HepG2 (cell line): ENCODE measurements around the gene TRIAP1. TPM values are rescaled to one million over a fixed set of nuclear protein-coding genes. Genes with fewer than 3 reads are reported as not detected.

Experiments used
- BORCS8-MEF2B ChIP-seq: sonication (generic); formaldehyde crosslinking; IDR thresholded peaks from 2 replicates; pipeline ENCODE4 v1.8.0; 2022; ENCODE audit warnings: mild to moderate bottlenecking, missing genetic modification reagents
- CHD2 ChIP-seq: IDR thresholded peaks from 2 replicates; pipeline ENCODE4 v1.6.1; 2011; ENCODE audit warnings: low read depth, low read length, improper control_type of control experiment
- CSRNP1 ChIP-seq: sonication (generic); formaldehyde crosslinking; IDR thresholded peaks from 2 replicates; pipeline ENCODE4 v1.8.1; 2023; ENCODE audit warnings: mild to moderate bottlenecking, missing genetic modification reagents
- E2F5 ChIP-seq: sonication (generic); formaldehyde crosslinking; conservative IDR thresholded peaks from 2 replicates; pipeline ENCODE4 v1.4.0; 2020; ENCODE audit warnings: missing genetic modification reagents
- GLI4 ChIP-seq: sonication (generic); formaldehyde crosslinking; IDR thresholded peaks from 2 replicates; pipeline ENCODE4 v1.5.1; 2020; ENCODE audit warnings: missing genetic modification reagents, mild to moderate bottlenecking, moderate library complexity, borderline replicate concordance
- HNRNPL ChIP-seq: fragments of 200-400 bp; formaldehyde crosslinking; IDR thresholded peaks from 2 replicates; pipeline ENCODE4 v1.6.1; 2017; ENCODE audit warnings: mild to moderate bottlenecking, low read depth, low read length
- SAP130 ChIP-seq: IDR thresholded peaks from 2 replicates; pipeline ENCODE4 v1.6.1; 2016; ENCODE audit warnings: low read depth
- SKIL ChIP-seq: sonication (generic); formaldehyde crosslinking; IDR thresholded peaks from 2 replicates; pipeline ENCODE4 v1.8.0; 2022; ENCODE audit warnings: missing genetic modification reagents, mild to moderate bottlenecking, moderate library complexity, borderline replicate concordance
- TAF1 ChIP-seq: sonication (generic); formaldehyde crosslinking; IDR thresholded peaks from 2 replicates; pipeline ENCODE4 v1.4.0; 2020; ENCODE audit warnings: missing genetic modification reagents
- UBTF ChIP-seq: sonication (generic); formaldehyde crosslinking; IDR thresholded peaks from 2 replicates; pipeline ENCODE4 v1.4.0; 2020; ENCODE audit warnings: mild to moderate bottlenecking, missing genetic modification reagents
- polyA plus RNA-seq, 8 experiments: library from polyadenylated mRNA; depleted of rRNA in 3 of 8; stranded (reverse) in 7 of 8; unstranded in 1 of 8; fragments of >200 nt; fragmentation: Illumina TruSeq in 4 of 8; extraction: Trizol in 4 of 8; gene quantifications; 2 replicates each; pipeline versions ENCODE4 v1.2.1 to v1.2.3, GENCODE V29; 2011 to 2016; ENCODE audit warnings: low read depth in 4 of 8, missing spikeins in 1 of 8, mixed read lengths in 1 of 8; ENCODE audit not compliant: insufficient read depth in 1 of 8
- total RNA-seq, 5 experiments: library from RNA; depleted of rRNA; stranded (reverse); fragments of >200 nt; fragmentation: Illumina TruSeq; extraction: Trizol; gene quantifications; 2 replicates each; pipeline ENCODE4 v1.2.3, GENCODE V29; 2016; ENCODE audit warnings: low read depth in 1 of 5
- TF ChIP-seq, protein P1 (sequence below): sonication (generic); formaldehyde crosslinking; IDR thresholded peaks from 2 replicates; pipeline ENCODE4 v1.5.0; 2020; ENCODE audit warnings: mild to moderate bottlenecking, missing genetic modification reagents
- TF ChIP-seq, protein P2 (sequence below): sonication (generic); formaldehyde crosslinking; IDR thresholded peaks from 2 replicates; pipeline ENCODE4 v1.5.1; 2020; ENCODE audit warnings: missing genetic modification reagents, mild to moderate bottlenecking, borderline replicate concordance
- TF ChIP-seq, protein P3 (sequence below): sonication (generic); formaldehyde crosslinking; IDR thresholded peaks from 2 replicates; pipeline ENCODE4; 2020; ENCODE audit warnings: missing genetic modification reagents, mild to moderate bottlenecking, borderline replicate concordance

TRIAP1 gene
- total and polyA plus RNA-seq, 2 of the 13 experiments (the other 11 are each of a cell fraction or from before 2014, with no cell fraction given), result 55.0 to 117 TPM

DNA sequence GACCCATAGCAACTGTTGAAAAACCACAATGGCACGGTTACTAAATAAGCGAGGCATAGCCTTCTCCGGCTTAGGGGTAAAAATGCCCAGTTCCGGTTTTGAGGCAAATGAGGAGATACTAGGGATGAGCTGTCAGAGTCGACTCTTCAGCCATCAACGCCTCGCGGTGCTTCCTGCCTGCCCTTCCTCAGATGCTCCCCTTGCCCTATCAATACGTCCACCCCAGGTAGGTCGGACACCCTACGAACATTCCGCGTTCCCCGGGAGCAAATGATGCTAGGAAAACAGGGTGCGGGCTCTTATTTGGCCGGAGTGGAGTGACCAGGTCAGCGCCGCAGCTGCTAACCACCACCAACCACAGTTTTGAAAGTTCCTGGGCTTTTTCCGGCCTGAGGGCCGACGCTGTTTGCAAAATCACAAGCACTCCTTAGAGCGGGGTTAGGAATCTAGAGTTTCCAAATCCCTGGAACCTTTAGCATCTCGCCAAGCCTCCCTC lies 22.2 kb upstream of the TRIAP1 start (continued):
- TF ChIP-seq CSRNP1 (CRISPR knock-in tag) (0 out of 2 replicates have a peak, but pooled peaks have one; percentile 16), GLI4 (CRISPR knock-in tag) (0 out of 2 replicates have a peak, but pooled peaks have one; percentile 41), SKIL (no peak), CHD2 (no peak), SAP130 (CRISPR knock-in tag) (peak; percentile 60), HNRNPL (no peak), UBTF (CRISPR knock-in tag) (0 out of 2 replicates have a peak, but pooled peaks have one; percentile 19), TAF1 (CRISPR knock-in tag) (0 out of 2 replicates have a peak, but pooled peaks have one; percentile 13), BORCS8-MEF2B (CRISPR knock-in tag) (no peak), E2F5 (CRISPR knock-in tag) (0 out of 2 replicates have a peak, but pooled peaks have one; percentile 1)
- TF ChIP-seq, protein P1, sequence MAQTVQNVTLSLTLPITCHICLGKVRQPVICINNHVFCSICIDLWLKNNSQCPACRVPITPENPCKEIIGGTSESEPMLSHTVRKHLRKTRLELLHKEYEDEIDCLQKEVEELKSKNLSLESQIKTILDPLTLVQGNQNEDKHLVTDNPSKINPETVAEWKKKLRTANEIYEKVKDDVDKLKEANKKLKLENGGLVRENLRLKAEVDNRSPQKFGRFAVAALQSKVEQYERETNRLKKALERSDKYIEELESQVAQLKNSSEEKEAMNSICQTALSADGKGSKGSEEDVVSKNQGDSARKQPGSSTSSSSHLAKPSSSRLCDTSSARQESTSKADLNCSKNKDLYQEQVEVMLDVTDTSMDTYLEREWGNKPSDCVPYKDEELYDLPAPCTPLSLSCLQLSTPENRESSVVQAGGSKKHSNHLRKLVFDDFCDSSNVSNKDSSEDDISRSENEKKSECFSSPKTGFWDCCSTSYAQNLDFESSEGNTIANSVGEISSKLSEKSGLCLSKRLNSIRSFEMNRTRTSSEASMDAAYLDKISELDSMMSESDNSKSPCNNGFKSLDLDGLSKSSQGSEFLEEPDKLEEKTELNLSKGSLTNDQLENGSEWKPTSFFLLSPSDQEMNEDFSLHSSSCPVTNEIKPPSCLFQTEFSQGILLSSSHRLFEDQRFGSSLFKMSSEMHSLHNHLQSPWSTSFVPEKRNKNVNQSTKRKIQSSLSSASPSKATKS (CRISPR knock-in tag), result no peak
- TF ChIP-seq, protein P2, sequence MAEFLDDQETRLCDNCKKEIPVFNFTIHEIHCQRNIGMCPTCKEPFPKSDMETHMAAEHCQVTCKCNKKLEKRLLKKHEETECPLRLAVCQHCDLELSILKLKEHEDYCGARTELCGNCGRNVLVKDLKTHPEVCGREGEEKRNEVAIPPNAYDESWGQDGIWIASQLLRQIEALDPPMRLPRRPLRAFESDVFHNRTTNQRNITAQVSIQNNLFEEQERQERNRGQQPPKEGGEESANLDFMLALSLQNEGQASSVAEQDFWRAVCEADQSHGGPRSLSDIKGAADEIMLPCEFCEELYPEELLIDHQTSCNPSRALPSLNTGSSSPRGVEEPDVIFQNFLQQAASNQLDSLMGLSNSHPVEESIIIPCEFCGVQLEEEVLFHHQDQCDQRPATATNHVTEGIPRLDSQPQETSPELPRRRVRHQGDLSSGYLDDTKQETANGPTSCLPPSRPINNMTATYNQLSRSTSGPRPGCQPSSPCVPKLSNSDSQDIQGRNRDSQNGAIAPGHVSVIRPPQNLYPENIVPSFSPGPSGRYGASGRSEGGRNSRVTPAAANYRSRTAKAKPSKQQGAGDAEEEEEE (CRISPR knock-in tag), result no peak
- TF ChIP-seq, protein P3, sequence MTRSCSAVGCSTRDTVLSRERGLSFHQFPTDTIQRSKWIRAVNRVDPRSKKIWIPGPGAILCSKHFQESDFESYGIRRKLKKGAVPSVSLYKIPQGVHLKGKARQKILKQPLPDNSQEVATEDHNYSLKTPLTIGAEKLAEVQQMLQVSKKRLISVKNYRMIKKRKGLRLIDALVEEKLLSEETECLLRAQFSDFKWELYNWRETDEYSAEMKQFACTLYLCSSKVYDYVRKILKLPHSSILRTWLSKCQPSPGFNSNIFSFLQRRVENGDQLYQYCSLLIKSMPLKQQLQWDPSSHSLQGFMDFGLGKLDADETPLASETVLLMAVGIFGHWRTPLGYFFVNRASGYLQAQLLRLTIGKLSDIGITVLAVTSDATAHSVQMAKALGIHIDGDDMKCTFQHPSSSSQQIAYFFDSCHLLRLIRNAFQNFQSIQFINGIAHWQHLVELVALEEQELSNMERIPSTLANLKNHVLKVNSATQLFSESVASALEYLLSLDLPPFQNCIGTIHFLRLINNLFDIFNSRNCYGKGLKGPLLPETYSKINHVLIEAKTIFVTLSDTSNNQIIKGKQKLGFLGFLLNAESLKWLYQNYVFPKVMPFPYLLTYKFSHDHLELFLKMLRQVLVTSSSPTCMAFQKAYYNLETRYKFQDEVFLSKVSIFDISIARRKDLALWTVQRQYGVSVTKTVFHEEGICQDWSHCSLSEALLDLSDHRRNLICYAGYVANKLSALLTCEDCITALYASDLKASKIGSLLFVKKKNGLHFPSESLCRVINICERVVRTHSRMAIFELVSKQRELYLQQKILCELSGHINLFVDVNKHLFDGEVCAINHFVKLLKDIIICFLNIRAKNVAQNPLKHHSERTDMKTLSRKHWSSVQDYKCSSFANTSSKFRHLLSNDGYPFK (CRISPR knock-in tag), result 0 out of 2 replicates have a peak, but pooled peaks have one; percentile 47
